H1 (cell line): ENCODE measurements around the gene ZBTB49. TPM values are rescaled to one million over a fixed set of nuclear protein-coding genes. Genes with fewer than 3 reads are reported as not detected.

Experiments used
- CTCF ChIA-PET: fragments of 300-600 bp; sonication (Branson Sonifier 250); formaldehyde crosslinking; loops from one replicate; lab custom pipeline; 2021; ENCODE audit not compliant: partially characterized antibody; lab: Charles Lee
- POLR2A ChIA-PET: fragments of 300-600 bp; sonication (Branson Sonifier 250); formaldehyde crosslinking; loops from one replicate; lab custom pipeline; 2021; ENCODE audit warnings: inconsistent platforms; ENCODE audit not compliant: partially characterized antibody; lab: Charles Lee
- DNase-seq, 2 experiments: peaks; one replicate each; pipeline versions ENCODE4 v3.0.0 to v3.0.0-alpha.2; 2010 to 2022; ENCODE audit warnings: low spot score in 2 of 2, low read depth in 1 of 2, mixed read lengths in 1 of 2
- FAIRE-seq: peaks from 2 replicates; lab custom pipeline; 2011; peaks lifted over from hg19 to GRCh38; lab: Jason Lieb, UNC
- H2AFZ ChIP-seq: 2 replicates; pipeline ENCODE4 v1.8.1; 2012; ENCODE audit warnings: low read length, inconsistent platforms
- H2AK5ac ChIP-seq: 2 replicates; pipeline ENCODE4 v1.6.1; 2013; ENCODE audit warnings: low read depth, low read length
- H2BK120ac ChIP-seq: replicated peaks from 2 replicates; pipeline ENCODE3; 2013; ENCODE audit warnings: low read depth, low read length, inconsistent platforms
- H2BK12ac ChIP-seq: 2 replicates; pipeline ENCODE4 v1.6.1; 2013; ENCODE audit warnings: low read depth, low read length
- H2BK15ac ChIP-seq: 2 replicates; pipeline ENCODE4 v1.6.1; 2013; ENCODE audit warnings: low read length
- H2BK20ac ChIP-seq: 2 replicates; pipeline ENCODE4 v1.6.1; 2013; ENCODE audit warnings: low read length
- H2BK5ac ChIP-seq: 2 replicates; pipeline ENCODE4 v1.6.1; 2013; ENCODE audit warnings: low read depth, low read length
- H3K14ac ChIP-seq: 2 replicates; pipeline ENCODE4 v1.6.1; 2013; ENCODE audit warnings: inconsistent platforms; ENCODE audit not compliant: insufficient read length
- H3K18ac ChIP-seq: 2 replicates; pipeline ENCODE4 v1.6.1; 2013; ENCODE audit warnings: low read length; ENCODE audit errors: extremely low read depth
- H3K23ac ChIP-seq: 2 replicates; pipeline ENCODE4 v1.6.1; 2013; ENCODE audit warnings: inconsistent platforms; ENCODE audit not compliant: insufficient read length
- H3K23me2 ChIP-seq: 2 replicates; pipeline ENCODE4 v1.6.1; 2013; ENCODE audit warnings: low read depth, low read length
- H3K27ac ChIP-seq: 2 replicates; pipeline ENCODE4 v1.6.1; 2011; ENCODE audit warnings: low read depth, low read length, inconsistent platforms
- H3K27me3 ChIP-seq, 4 experiments: replicated peaks in 1 of 4; 1 replicate in 1 of 4; 2 replicates in 3 of 4; pipeline versions ENCODE4 v1.6.1 to v1.8.1; 2011 to 2013; ENCODE audit warnings: low read length in 3 of 4, mild to moderate bottlenecking in 3 of 4, inconsistent platforms in 2 of 4, mixed read lengths in 2 of 4, moderate library complexity in 1 of 4; ENCODE audit not compliant: control insufficient read depth in 3 of 4, insufficient read depth in 3 of 4; ENCODE audit errors: extremely low read depth in 1 of 4
- H3K36me3 ChIP-seq, 4 experiments: 2 replicates each; pipeline versions ENCODE4 v1.6.1 to v1.8.1; 2011 to 2013; ENCODE audit warnings: mild to moderate bottlenecking in 4 of 4, low read length in 3 of 4, moderate library complexity in 2 of 4, control low read depth in 1 of 4, inconsistent platforms in 1 of 4; ENCODE audit not compliant: insufficient read depth in 4 of 4, control insufficient read depth in 2 of 4
- H3K4ac ChIP-seq: replicated peaks from 2 replicates; pipeline ENCODE3; 2013; ENCODE audit warnings: low read length, low read depth, mixed read lengths, inconsistent platforms; ENCODE audit not compliant: insufficient read length
- H3K4me1 ChIP-seq, 4 experiments: replicated peaks in 1 of 4; 1 replicate in 1 of 4; 2 replicates in 3 of 4; pipeline versions ENCODE4 v1.6.1 to v1.8.1; 2011 to 2013; ENCODE audit warnings: low read length in 3 of 4, inconsistent platforms in 2 of 4, mixed read lengths in 1 of 4; ENCODE audit not compliant: insufficient read depth in 4 of 4, control insufficient read depth in 3 of 4
- H3K4me2 ChIP-seq, 2 experiments: 2 replicates each; pipeline versions ENCODE4 v1.6.1 to v1.8.1; 2011 to 2013; ENCODE audit warnings: low read depth in 2 of 2, low read length in 2 of 2, control low read depth in 1 of 2, inconsistent platforms in 1 of 2, mild to moderate bottlenecking in 1 of 2; ENCODE audit not compliant: insufficient read depth in 1 of 2
- H3K4me3 ChIP-seq, 4 experiments: fragments of 200-600, 300-600 bp in 1 of 4; sonication (generic), shearing (Covaris generic), sonication (Bioruptor Twin) in 1 of 4; 2 replicates each; pipeline versions ENCODE4 v1.5.1 to v1.8.1; 2011 to 2016; ENCODE audit warnings: low read length in 4 of 4, low read depth in 3 of 4, control low read depth in 2 of 4, inconsistent platforms in 2 of 4, mild to moderate bottlenecking in 2 of 4, mixed read lengths in 1 of 4, moderate library complexity in 1 of 4; ENCODE audit not compliant: insufficient read depth in 2 of 4; ENCODE audit errors: extremely low read depth in 1 of 4
- H3K56ac ChIP-seq: replicated peaks from 2 replicates; pipeline ENCODE3; 2013; ENCODE audit warnings: low read depth, mild to moderate bottlenecking, mixed read lengths, low read length, inconsistent platforms; ENCODE audit not compliant: insufficient read length
- H3K79me1 ChIP-seq: 2 replicates; pipeline ENCODE4 v1.6.1; 2013; ENCODE audit warnings: low read depth, low read length, control low read depth
- H3K79me2 ChIP-seq, 2 experiments: 2 replicates each; pipeline versions ENCODE4 v1.6.1 to v1.8.1; 2012 to 2013; ENCODE audit warnings: low read length in 2 of 2, mild to moderate bottlenecking in 2 of 2, inconsistent platforms in 1 of 2; ENCODE audit not compliant: insufficient read depth in 2 of 2, control insufficient read depth in 1 of 2
- H3K9ac ChIP-seq, 4 experiments: replicated peaks in 1 of 4; 1 replicate in 1 of 4; 2 replicates in 3 of 4; pipeline versions ENCODE4 v1.6.1 to v1.8.1; 2011 to 2013; ENCODE audit warnings: low read depth in 3 of 4, low read length in 3 of 4, control low read depth in 2 of 4, mild to moderate bottlenecking in 2 of 4, moderate library complexity in 2 of 4, inconsistent platforms in 1 of 4; ENCODE audit errors: extremely low read depth in 1 of 4
- H3K9me3 ChIP-seq, 2 experiments: 2 replicates each; pipeline versions ENCODE4 v1.6.1 to v1.8.1; 2012 to 2013; ENCODE audit warnings: mild to moderate bottlenecking in 2 of 2, moderate library complexity in 2 of 2, control low read depth in 1 of 2, inconsistent platforms in 1 of 2, low read depth in 1 of 2, low read length in 1 of 2, mixed read lengths in 1 of 2; ENCODE audit not compliant: insufficient read depth in 2 of 2
- H4K20me1 ChIP-seq, 2 experiments: replicated peaks in 1 of 2; 2 replicates each; pipeline versions ENCODE3 to v1.8.1; 2011 to 2013; ENCODE audit warnings: inconsistent platforms in 2 of 2, low read length in 2 of 2, mild to moderate bottlenecking in 1 of 2; ENCODE audit not compliant: insufficient read depth in 2 of 2, control insufficient read depth in 1 of 2
- H4K5ac ChIP-seq: 2 replicates; pipeline ENCODE4 v1.6.1; 2013; ENCODE audit warnings: low read length, low read depth, mixed read lengths, inconsistent platforms; ENCODE audit not compliant: insufficient read length
- H4K8ac ChIP-seq: 2 replicates; pipeline ENCODE4 v1.8.0; 2013; ENCODE audit warnings: mild to moderate bottlenecking, moderate library complexity, low read length, inconsistent platforms; ENCODE audit not compliant: insufficient read depth; ENCODE audit errors: extremely low read depth
- H4K91ac ChIP-seq: replicated peaks from 2 replicates; pipeline ENCODE3; 2013; ENCODE audit warnings: low read length, mixed read lengths, inconsistent platforms; ENCODE audit not compliant: insufficient read length
- CTCF ChIP-seq, 3 experiments: IDR thresholded peaks; 1 replicate in 2 of 3; 2 replicates in 1 of 3; pipeline versions ENCODE4 v1.5.1 to v1.6.1; 2011; ENCODE audit warnings: low read length in 3 of 3, mild to moderate bottlenecking in 3 of 3, inconsistent platforms in 2 of 3, low read depth in 1 of 3, moderate library complexity in 1 of 3; ENCODE audit not compliant: insufficient read depth in 1 of 3; ENCODE audit errors: control extremely low read depth in 1 of 3
- E2F6 ChIP-seq: IDR thresholded peaks from 2 replicates; pipeline ENCODE4 v1.6.1; 2012; ENCODE audit warnings: inconsistent platforms
- FOSL1 ChIP-seq: IDR thresholded peaks from 2 replicates; pipeline ENCODE4 v1.6.1; 2011; ENCODE audit warnings: mild to moderate bottlenecking, low read depth, low read length, moderate library complexity; ENCODE audit not compliant: insufficient read depth
- PHF8 ChIP-seq: fragments of 200-600 bp; sonication (generic); conservative IDR thresholded peaks from 2 replicates; pipeline ENCODE4 v1.7.1; 2012; ENCODE audit warnings: low read depth, mild to moderate bottlenecking, inconsistent platforms, low read length, moderate library complexity
- POU5F1 ChIP-seq: IDR thresholded peaks from 2 replicates; pipeline ENCODE4 v1.6.1; 2011; ENCODE audit warnings: low read depth, mild to moderate bottlenecking, low read length, moderate library complexity
- RBBP5 ChIP-seq: IDR thresholded peaks from 2 replicates; pipeline ENCODE4 v1.7.1; 2012; ENCODE audit warnings: low read depth, mild to moderate bottlenecking, inconsistent platforms, low read length, moderate library complexity, borderline replicate concordance
- RFX5 ChIP-seq: IDR thresholded peaks from 2 replicates; pipeline ENCODE4 v1.6.1; 2011; ENCODE audit warnings: low read depth, low read length, improper control_type of control experiment, borderline replicate concordance
- SAP30 ChIP-seq: fragments of 300-600 bp; sonication (generic); IDR thresholded peaks from 2 replicates; pipeline ENCODE4 v1.7.1; 2012; ENCODE audit warnings: low read length, moderate library complexity, mild to moderate bottlenecking, inconsistent platforms; ENCODE audit not compliant: insufficient read depth, insufficient replicate concordance
- SIN3A ChIP-seq, 2 experiments: IDR thresholded peaks in 1 of 2; conservative IDR thresholded peaks in 1 of 2; 2 replicates each; pipeline ENCODE4 v1.6.1; 2011 to 2012; ENCODE audit warnings: low read length in 2 of 2, improper control_type of control experiment in 1 of 2, low read depth in 1 of 2, mild to moderate bottlenecking in 1 of 2
- WGBS, 2 experiments: shearing (Covaris generic) in 1 of 2; methylation state at CpG; one replicate each; pipeline versions ENCODE4 v1.1.6 to v1.1.7; 2013 to 2015; ENCODE audit warnings: low lambda C conversion rate in 2 of 2, mixed read lengths in 2 of 2, inconsistent platforms in 1 of 2, low coverage in 1 of 2, missing lambda C conversion rate in 1 of 2; ENCODE audit not compliant: insufficient replicate concordance in 2 of 2, insufficient coverage in 1 of 2, insufficient read length in 1 of 2; ENCODE audit errors: extremely low coverage in 1 of 2, missing lambda C conversion rate in 1 of 2; 5-methylcytosine and 5-hydroxymethylcytosine counted together
- polyA plus RNA-seq, 7 experiments: library from polyadenylated mRNA; depleted of rRNA in 3 of 7; stranded (reverse) in 5 of 7; unstranded in 2 of 7; fragments of >200 nt in 5 of 7; fragments of 200-250 nt in 2 of 7; gene quantifications; 1 replicate in 5 of 7; 2 replicates in 1 of 7; 4 replicates in 1 of 7; pipeline versions ENCODE4 v1.2.1 to v1.2.3, GENCODE V29; 2011 to 2013; ENCODE audit warnings: missing spikeins in 2 of 7, mixed read lengths in 2 of 7
- total RNA-seq: library from RNA; stranded (reverse); fragmentation: NEBNext Ultra II Directional; extraction: Animal tissue kit (Norgen Biotek cat#: 25700); gene quantifications from 2 replicates; pipeline ENCODE4 v1.2.1, GENCODE V29; 2021

ZBTB49 gene
- total and polyA plus RNA-seq, 2 of the 8 experiments (the other 6 are each of a cell fraction or from before 2014, with no cell fraction given), result 4.2 to 6.8 TPM

DNA sequence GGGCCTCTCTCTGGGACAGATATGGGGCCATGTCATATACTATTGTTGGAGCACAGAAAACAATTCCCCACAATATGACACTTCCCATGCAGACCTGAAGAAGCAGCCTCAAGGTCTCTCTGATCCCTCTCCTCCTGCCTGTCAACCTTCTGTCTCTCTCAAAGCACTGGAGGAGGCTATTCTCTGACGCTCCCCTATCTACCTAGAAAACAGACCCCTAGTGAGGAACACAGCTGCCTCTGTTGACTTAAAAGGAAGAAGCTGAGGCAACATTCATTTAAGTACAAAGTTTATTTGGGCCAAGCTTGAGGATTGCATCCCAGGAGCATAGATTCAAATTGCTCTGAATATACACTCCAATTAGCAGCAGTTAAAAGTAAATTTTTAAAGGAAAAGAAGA is 57.5 kb downstream of the ZBTB49 start:
- Histone ChIP-seq H3K4me3 (no peak overlapping the region), H3K56ac (no peak overlapping the region), H4K5ac (no peak overlapping the region), H3K4me2 (no peak overlapping the region), H2AK5ac (no peak overlapping the region), H3K4me1 (no peaks in the 10 kb centered on the region), H4K20me1 (no peaks in the 10 kb centered on the region), H3K14ac (no peak overlapping the region), H2BK120ac (no peak overlapping the region), H2AFZ (no peak overlapping the region), H3K27me3 (no peaks in the 10 kb centered on the region), H3K9me3 (no peaks in the 10 kb centered on the region), H2BK15ac (no peak overlapping the region), H4K91ac (no peak overlapping the region), H3K27ac (no peak overlapping the region), H3K18ac (no peak overlapping the region), H3K36me3 (no peaks in the 10 kb centered on the region), H2BK5ac (no peak overlapping the region), H3K23ac (no peak overlapping the region), H3K79me2 (no peaks in the 10 kb centered on the region), H2BK20ac (no peak overlapping the region), H3K79me1 (no peaks in the 10 kb centered on the region), H3K4ac (no peak overlapping the region), H2BK12ac (no peak overlapping the region), H4K8ac (no peak overlapping the region), H3K9ac (no peak overlapping the region), H3K23me2 (no peaks in the 10 kb centered on the region)
- ChIA-PET POLR2A (no interaction called here), CTCF (interaction anchor here (0.6 to 1.8 kb wide), 3 partner anchors 32 to 545 kb away, joined by 3 to 5 read pairs (median 3); no protein-coding TSS in a partner anchor)
- FAIRE-seq (no peak), DNase-seq (no peak)
- 6% methylated on average over 1 of the region's 1 CpG; no CpG with 5 or more reads in 1 of the 2 experiments for WGBS, 2 experiments
- no peak for TF ChIP-seq SAP30
- no peak for TF ChIP-seq POU5F1
- TF ChIP-seq E2F6, result no peak
- no peak for TF ChIP-seq RFX5
- TF ChIP-seq SIN3A (conservative IDR thresholded peaks at IDR 0.05 in 1 of 2, IDR thresholded peaks at IDR 0.05 in 1 of 2; ENCODE audit: low read depth in 1 of 2, low read length in 2 of 2), result no peak
- TF ChIP-seq FOSL1, result no peak
- TF ChIP-seq PHF8, result no peak
- TF ChIP-seq RBBP5, result no peak
- TF ChIP-seq CTCF (IDR thresholded peaks at IDR 0.05; ENCODE audit: control extremely low read depth in 1 of 3, insufficient read depth in 1 of 3, low read depth in 1 of 3, low read length in 3 of 3), result no peak
